Spleen (tissue), 7 donors: ENCODE measurements around the gene TUBGCP4.

Experiments used
- CTCF ChIP-seq, 11 experiments: fragments of 200-600 bp in 7 of 11; fragments of 450-650 bp in 4 of 11; sonication (generic) in 4 of 11; IDR thresholded peaks in 8 of 11; conservative IDR thresholded peaks in 3 of 11; 1 replicate in 7 of 11; 2 replicates in 4 of 11; pipeline versions ENCODE4 v1.4.0 to v1.8.0; 2016 to 2021; ENCODE audit warnings: antibody characterized with exemption in 11 of 11, inconsistent platforms in 4 of 11, mild to moderate bottlenecking in 1 of 11
- POLR2A ChIP-seq, 3 donors: fragments of 450-650 bp; IDR thresholded peaks; one replicate each; pipeline ENCODE4 v1.5.1; 2017; ENCODE audit warnings: antibody characterized with exemption in 3 of 3, mild to moderate bottlenecking in 1 of 3
- donor health status: DM: no; HTN: no; CAD: no; lungs with moderate emphysema.
- donor health status: DM: no; HTN: no; CAD: no.
- donor health status: DM: no; HTN: no; CAD: no.

- TF ChIP-seq CTCF (IDR thresholded peaks at IDR 0.05 in 8 of 11, conservative IDR thresholded peaks at IDR 0.05 in 3 of 11) (no peak), POLR2A (IDR thresholded peaks at IDR 0.05) (no peak)
Observed at GRCh38 chr15:43406189-43406588, 35.3 kb downstream of the TUBGCP4 start.
